T47D (cell line): ENCODE results near the gene FBLN2.

Experiments
- DNase-seq, 2 experiments: peaks; one replicate each; pipeline versions ENCODE4 v3.0.0 to v3.0.0-alpha.2; 2011 to 2012; ENCODE audit warnings: low read depth in 1 of 2, low spot score in 1 of 2
- JUND ChIP-seq: IDR thresholded peaks from 2 replicates; pipeline ENCODE4 v1.6.1; 2012; ENCODE audit warnings: low read depth
- in situ Hi-C: cut with HindIII; loops from 2 replicates; pipeline ENCODE4 v1.10.0; 2016; ENCODE audit warnings: low sequenced_read_pairs, low pct_unique_long_range_greater_than_20kb

The FBLN2 gene

GRCh38 chr3:13539292-13539638 lies 9.7 kb upstream of the FBLN2 start:
- no peak for DNase-seq
- in situ Hi-C loops, result no loop called here
- no peak for TF ChIP-seq JUND

DNA sequence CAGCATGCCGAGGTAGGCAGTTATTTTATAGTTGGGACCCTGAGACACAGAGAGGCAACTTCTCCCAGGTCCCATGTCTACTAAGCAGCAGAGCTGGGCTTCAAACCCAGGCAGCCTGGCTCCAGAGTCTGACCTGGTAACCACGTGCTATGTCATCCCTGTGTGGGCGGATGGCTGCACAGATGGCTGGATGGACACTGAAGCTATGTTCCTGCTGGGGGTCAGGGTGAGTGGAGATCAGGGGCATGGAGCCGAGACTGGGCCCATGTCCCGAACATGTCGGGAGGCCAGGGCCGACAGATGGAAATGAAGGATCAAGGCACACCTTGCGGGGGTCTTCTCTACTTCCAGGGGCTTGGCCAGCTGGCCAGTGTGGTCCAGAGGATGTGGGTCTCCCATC lies 9.3 kb upstream of the FBLN2 start:
- DNase-seq, result no peak
- in situ Hi-C loops, result no loop called here
- TF ChIP-seq JUND, result no peak

DNA sequence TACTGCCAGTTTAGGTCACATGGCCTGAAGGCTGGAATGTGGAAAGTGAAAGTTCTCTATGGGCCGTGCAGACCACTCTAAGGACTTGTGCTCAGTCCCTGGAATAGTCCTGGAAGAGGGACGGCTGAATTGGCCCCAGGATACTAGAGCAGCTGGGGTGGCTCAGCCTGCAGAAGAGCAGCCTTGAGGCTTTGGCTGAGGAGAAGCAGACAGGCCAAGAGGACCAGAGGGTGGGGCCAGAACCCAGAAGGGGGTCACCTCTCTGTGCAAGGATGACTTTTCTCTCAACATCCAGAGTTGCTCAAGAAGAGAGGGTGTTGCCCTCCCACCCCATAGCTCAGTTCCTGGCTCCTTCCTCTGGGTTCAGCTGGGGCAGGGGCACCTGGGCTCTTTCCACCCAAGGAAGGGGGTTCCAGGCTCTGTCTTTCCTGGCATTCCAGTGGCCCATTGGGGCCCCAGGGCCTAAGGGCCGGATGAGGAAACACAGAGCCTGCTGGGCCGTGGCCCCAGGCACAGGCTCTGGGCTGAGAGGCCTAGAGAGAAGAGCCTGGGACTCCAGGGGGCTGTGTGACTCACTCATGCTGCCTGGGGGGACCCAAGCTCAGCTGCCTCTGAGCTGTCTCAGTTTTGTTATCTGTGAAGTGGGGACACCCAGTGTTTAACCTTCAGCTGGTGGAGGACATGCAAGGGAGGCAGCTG lies 8.5 kb upstream of the FBLN2 start:
- DNase-seq, result no peak
- no peak for TF ChIP-seq JUND
- in situ Hi-C loops, result no loop called here

- in situ Hi-C loops, result no loop called here
- no peak for TF ChIP-seq JUND
- no peak for DNase-seq
Measured at GRCh38 chr3:13541691-13542090, 7.2 kb upstream of the FBLN2 start.

DNA sequence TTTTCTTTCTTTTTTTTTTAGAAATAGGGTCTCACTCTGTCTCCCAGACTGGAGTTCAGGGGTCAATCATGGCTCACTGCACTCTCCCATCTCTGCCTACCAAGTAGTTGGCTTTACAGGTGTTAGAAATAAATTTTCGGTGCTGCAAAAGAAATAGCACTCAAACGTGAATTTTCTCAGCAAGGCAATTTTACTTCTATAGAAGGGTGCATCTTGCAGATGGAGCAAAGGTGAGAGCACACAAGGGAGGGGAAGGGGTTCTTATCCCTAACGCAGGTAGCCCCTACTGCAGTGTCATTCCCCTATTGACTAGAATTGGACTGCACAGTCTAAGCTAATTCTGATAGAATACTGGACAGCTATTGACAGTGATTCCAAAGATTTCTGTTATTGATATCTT lies 6.8 kb upstream of the FBLN2 start:
- in situ Hi-C loops, result no loop called here
- no peak for TF ChIP-seq JUND
- no peak for DNase-seq

DNA sequence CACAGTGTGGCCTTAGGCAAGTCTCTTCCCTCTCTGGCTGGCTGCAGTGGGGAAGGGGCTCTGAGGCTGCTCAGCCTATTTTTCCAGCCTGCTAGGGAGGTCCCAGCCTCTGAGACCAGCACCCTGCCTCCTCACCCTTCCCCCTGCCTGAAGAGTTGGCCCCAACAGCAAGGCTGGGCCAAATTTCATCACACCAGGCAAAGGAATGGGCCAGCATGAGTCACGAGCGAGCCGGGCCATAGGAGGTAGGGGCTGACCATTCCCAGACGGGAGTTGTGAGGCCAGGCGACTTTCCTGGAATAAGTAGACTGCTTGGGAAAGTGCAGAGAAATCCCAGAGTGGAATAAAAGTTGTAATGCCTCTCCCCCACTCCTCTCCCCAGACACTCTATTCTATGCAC lies 5.7 kb upstream of the FBLN2 start:
- no peak for DNase-seq
- TF ChIP-seq JUND, result no peak
- in situ Hi-C loops, result no loop called here

DNA sequence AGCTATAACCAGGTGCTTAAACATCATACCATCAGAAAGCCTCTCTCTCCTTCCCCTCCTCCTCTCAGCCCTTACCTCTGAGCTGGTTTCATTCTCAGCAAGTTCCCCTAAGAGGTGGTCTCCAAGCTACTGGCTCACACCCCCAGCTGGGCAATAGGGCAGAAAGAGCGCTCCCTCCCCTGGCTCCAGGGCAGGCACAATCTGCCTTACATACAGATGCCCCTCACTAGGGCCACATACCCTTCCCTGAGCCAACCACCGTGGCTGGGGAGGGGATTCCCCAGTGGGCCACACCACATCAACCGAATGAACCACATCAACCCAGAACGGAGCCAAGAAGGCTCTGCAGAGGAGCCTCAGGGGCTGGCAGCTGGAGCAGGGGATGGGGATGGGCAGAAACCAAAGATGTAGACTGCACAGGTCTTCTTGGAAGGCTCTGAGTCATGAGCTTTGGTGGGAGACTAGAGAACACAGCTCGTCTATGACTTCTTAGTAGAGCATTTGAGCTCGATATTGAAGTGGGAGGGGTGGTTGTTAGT lies 4.6 kb upstream of the FBLN2 start:
- TF ChIP-seq JUND, result no peak
- in situ Hi-C loops, result no loop called here
- DNase-seq, result no peak

DNA sequence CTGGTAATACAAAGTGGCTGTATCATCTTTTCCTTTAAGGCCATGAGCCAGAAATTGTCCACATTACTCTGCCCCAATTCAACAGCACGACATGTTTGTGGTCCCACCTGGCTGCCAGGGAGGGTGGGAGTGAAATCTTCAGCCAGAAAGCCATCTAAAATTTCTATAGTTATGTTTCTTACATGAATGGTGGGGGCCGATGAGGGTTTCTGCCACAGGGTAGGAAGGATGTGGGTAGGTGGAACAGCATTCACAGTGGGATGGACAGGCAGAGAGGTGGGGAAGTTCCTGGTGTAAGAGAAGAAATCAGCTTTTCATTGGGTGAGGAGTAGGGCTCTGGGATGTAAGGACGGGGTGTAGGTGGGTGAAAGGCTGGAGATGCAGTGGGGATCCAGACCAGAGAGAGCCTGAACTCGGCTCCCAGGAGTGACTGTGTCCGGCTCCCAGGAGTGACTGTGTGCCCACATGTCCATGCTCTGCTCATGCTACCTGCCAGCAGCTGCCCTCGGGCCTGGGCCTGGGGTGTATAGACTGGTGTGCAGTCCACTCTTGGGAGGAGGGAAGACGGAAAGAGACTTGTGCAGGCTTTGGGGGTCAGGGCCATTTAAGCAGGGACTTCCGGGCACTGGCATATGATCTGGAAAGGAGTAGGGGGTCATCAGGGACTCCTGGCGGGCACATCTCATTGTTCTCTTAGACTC lies 3.8 kb upstream of the FBLN2 start:
- no peak for DNase-seq
- TF ChIP-seq JUND, result no peak
- in situ Hi-C loops, result no loop called here

DNA sequence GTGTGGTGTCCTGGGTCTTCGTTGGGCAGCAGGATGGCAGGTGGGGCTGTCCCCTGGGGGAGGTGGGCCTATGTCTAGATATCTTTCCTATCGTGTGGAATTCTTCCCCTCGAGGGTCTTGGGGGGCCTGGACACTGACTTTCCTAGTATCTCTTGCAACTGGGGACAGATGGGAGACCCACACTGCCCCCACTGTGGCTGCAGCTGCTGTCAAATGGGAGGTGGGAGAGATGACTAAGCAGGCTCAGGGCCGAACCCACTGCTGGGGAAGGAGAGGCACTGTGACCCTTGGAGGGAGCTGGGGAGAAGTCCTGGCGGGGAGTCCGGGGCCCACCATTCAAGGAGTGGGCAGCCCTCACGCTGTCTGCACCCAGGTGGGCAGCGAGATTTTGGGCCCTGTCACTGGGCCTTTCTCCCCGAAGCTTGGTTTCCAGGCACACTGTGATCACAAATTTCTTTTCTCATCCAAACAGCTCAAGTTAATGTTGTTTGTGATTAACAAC lies 2.9 kb upstream of the FBLN2 start:
- in situ Hi-C loops, result no loop called here
- no peak for TF ChIP-seq JUND
- no peak for DNase-seq

- in situ Hi-C loops, result no loop called here
- no peak for TF ChIP-seq JUND
- DNase-seq, result no peak
Measured at GRCh38 chr3:13546667-13547171, 2.2 kb upstream of the FBLN2 start.

DNA sequence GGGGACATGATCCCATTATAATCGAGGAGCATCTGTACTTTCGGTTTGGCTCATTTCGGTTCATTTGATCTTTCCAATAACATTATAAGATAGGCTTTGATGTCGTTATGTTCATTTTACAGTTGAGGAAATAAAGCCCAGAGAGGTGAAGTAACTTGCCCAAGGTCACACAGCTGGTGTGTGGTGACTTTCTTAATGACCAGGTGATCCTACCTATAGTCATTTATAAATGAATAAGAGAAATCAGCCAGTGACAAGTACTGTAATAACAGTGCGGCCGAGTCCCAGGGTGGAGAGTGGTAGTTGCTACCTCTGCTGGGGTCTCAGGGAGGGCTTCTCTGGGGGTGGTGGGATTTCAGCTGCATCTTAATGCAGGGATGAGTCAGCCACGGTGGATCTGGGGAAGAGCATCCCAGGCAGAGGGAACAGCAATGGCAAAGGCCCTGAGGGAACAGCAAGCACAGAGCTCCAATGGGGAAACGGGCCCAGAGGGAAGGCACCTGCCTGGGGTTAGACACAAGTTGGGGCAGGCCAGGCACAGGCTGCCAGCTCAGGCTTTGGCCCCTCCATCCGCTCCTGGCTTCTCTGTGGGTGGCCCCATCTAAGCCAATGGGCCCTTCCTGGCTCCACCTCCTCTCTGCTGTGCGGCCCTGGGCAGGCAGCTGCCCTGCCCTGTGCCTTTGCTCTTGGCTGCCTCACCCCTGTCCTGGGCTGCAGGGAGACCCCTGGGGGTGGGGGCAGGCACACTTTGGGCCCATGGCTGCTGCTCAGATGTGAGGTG lies 1.1 kb upstream of the FBLN2 start:
- in situ Hi-C loops, result no loop called here
- no peak for DNase-seq
- no peak for TF ChIP-seq JUND

- in situ Hi-C loops, result no loop called here
- DNase-seq, result no peak
- no peak for TF ChIP-seq JUND
Measured at GRCh38 chr3:13549623-13550422, 898 bp downstream of the FBLN2 start.
